Prostate gland (tissue), 2 donors: ENCODE results near the gene CFAP97D2. TPM values are rescaled to one million over a fixed set of nuclear protein-coding genes. Genes with fewer than 3 reads are reported as not detected.

Experiments
- DNase-seq: peaks from one replicate; pipeline ENCODE4 v3.0.0-alpha.2; 2019; ENCODE audit warnings: low spot score
- H3K27ac ChIP-seq, 2 donors: fragments of 200-600 bp; sonication (generic); 2 replicates each; pipeline ENCODE4 v1.5.1; 2017 to 2019
- H3K27me3 ChIP-seq: fragments of 200-600 bp; sonication (generic); replicated peaks from 2 replicates; pipeline ENCODE4 v1.5.1; 2019; ENCODE audit not compliant: insufficient read depth
- H3K36me3 ChIP-seq, 2 donors: fragments of 200-600 bp; sonication (generic); 1 replicate in 1 of 2; 2 replicates in 1 of 2; pipeline versions ENCODE4 v1.5.1 to v1.8.1; 2017 to 2019
- H3K4me1 ChIP-seq: fragments of 200-600 bp; sonication (generic); replicated peaks from 2 replicates; pipeline ENCODE4 v1.5.1; 2019
- H3K4me3 ChIP-seq, 2 donors: fragments of 200-600 bp; sonication (generic); 2 replicates each; pipeline ENCODE4 v1.5.1; 2017 to 2019
- H3K9me3 ChIP-seq: fragments of 200-600 bp; sonication (generic); 2 replicates; pipeline ENCODE4 v1.5.1; 2017
- POLR2A ChIP-seq: fragments of 450-650 bp; IDR thresholded peaks from one replicate; pipeline ENCODE4 v1.6.1; 2016; ENCODE audit warnings: antibody characterized with exemption, mild to moderate bottlenecking
- POLR2AphosphoS5 ChIP-seq: sonication (generic); formaldehyde crosslinking; IDR thresholded peaks from one replicate; pipeline ENCODE4 v1.6.1; 2017; ENCODE audit warnings: antibody characterized with exemption
- WGBS: methylation state at CpG from one replicate; pipeline ENCODE4 v1.1.5; 2018; 5-methylcytosine and 5-hydroxymethylcytosine counted together
- intact Hi-C: fragments of 100-400 bp; cut with DNase I; formaldehyde crosslinking; loops from one replicate; pipeline ENCODE4 v1.14.2; 2022
- total RNA-seq, 2 donors: library from RNA; depleted of rRNA; stranded (reverse); fragments of >200 nt; gene quantifications; one replicate each; pipeline ENCODE4 v1.1.0, GENCODE V29; 2016
- TF ChIP-seq, protein P1 (sequence below), 4 experiments: fragments of 200-600 bp in 2 of 4; fragments of 450-650 bp in 2 of 4; sonication (generic) in 2 of 4; IDR thresholded peaks; 1 replicate in 3 of 4; 2 replicates in 1 of 4; pipeline ENCODE4 v1.5.1; 2016 to 2019; ENCODE audit warnings: antibody characterized with exemption in 4 of 4, mild to moderate bottlenecking in 2 of 4, moderate library complexity in 2 of 4

The CFAP97D2 gene
- total RNA-seq, 2 donors from 2014 or later: 0.62 TPM; not detected in 1

DNA sequence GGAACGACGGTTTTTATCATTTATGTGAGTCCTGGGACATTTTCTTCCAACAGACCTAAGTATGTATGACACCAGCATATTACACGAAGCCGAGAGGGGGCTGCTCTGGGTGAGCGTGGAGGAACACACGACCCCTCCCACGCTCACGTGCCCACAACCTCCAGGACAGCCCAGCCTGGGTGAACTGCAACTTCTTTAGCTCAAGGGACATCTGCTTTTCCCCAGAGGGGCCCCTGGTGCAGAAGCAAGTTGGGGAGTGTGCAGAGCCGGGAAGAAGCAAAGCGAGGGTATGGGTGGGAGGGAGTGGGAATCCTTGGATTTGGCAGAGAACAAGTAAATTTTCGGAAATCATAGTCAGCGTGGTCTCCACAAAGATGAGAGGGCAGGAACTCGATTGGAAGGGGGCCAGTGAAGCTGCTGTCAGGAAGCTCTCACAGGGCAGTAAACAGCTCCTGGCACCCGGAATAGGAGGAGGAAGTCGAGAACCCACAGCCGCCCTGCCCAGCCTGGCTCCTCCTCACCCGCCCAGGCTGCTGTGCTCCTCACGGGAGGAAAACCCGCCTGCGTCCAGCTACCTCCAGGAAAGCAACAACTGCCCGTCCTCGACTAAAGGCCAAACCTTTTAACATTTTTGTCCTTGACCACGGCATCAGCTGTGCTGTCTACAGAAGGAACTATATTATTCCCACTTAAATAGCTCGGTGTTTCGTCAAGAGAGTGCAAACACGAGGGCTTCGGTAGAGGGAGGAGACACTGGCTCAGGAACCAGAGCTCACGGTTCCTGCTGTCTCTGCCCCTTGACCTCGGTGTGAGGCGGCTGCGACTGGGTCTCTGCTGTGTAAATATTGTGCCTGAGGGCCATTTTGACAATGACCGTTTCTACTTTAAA lies 17.2 kb upstream of the CFAP97D2 start:
- intact Hi-C loops: no loop called here
- no peaks in the 10 kb centered on the region for H3K36me3 ChIP-seq
- no peak overlapping the region for H3K27ac ChIP-seq
- no peak for TF ChIP-seq POLR2A
- no peak for TF ChIP-seq POLR2AphosphoS5
- TF ChIP-seq, protein P1, sequence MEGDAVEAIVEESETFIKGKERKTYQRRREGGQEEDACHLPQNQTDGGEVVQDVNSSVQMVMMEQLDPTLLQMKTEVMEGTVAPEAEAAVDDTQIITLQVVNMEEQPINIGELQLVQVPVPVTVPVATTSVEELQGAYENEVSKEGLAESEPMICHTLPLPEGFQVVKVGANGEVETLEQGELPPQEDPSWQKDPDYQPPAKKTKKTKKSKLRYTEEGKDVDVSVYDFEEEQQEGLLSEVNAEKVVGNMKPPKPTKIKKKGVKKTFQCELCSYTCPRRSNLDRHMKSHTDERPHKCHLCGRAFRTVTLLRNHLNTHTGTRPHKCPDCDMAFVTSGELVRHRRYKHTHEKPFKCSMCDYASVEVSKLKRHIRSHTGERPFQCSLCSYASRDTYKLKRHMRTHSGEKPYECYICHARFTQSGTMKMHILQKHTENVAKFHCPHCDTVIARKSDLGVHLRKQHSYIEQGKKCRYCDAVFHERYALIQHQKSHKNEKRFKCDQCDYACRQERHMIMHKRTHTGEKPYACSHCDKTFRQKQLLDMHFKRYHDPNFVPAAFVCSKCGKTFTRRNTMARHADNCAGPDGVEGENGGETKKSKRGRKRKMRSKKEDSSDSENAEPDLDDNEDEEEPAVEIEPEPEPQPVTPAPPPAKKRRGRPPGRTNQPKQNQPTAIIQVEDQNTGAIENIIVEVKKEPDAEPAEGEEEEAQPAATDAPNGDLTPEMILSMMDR (IDR thresholded peaks at IDR 0.05): no peak
- WGBS: 26% methylated on average over 32 of the region's 32 CpGs
- H3K4me3 ChIP-seq: no peak overlapping the region
- H3K4me1 ChIP-seq: no peaks in the 10 kb centered on the region
- no peaks in the 10 kb centered on the region for H3K9me3 ChIP-seq
- no peak for DNase-seq
- H3K27me3 ChIP-seq: no peaks in the 10 kb centered on the region

DNA sequence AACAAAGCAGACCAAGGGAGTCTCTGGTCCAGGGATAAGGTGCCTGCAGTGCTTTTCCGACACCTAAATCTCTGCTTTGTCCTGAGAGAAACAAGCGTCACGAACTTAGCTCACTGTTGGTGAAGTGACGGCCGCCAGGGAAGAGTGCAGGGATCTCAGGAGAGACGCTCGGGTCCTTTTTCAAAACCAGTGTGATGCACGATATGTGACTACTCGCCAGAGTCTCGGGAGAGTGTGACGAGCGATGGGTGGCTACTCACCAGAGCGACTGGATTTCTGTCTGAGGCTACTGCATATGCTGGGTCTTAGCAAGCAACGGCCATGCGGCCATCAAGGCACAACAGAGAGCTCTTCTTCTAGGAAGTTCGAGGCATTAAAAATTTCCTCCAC lies 16.5 kb upstream of the CFAP97D2 start:
- Histone ChIP-seq H3K9me3 (no peaks in the 10 kb centered on the region), H3K4me1 (no peaks in the 10 kb centered on the region), H3K36me3 (no peaks in the 10 kb centered on the region), H3K27ac (no peak overlapping the region), H3K27me3 (no peaks in the 10 kb centered on the region), H3K4me3 (no peak overlapping the region)
- no peak for DNase-seq
- TF ChIP-seq POLR2AphosphoS5 (no peak), POLR2A (no peak)
- TF ChIP-seq, protein P1 (IDR thresholded peaks at IDR 0.05): no peak
- intact Hi-C loops: no loop called here
- 84% methylated on average over 16 of the region's 16 CpGs for WGBS

DNA sequence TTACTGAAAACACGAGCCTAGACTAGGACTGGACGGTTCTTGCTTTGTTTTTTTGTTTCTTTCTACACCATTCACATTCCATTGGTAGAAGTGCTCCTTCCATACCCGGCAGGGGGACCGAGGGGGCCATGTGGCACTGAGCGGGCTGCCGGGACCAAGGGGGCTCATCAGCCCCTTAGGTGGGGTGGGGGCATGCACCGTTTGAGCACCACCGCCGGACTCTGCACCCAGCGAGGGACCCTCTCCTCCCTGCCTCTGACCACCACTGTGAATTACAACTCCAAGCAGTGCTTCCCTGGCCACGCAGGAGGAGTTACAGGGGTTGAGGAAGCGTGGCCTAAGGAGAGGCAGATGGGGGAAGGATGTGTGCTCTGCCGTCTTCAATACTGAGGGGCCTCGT lies 15.0 kb upstream of the CFAP97D2 start:
- H3K36me3 ChIP-seq: no peaks in the 10 kb centered on the region
- WGBS: 76% methylated on average over 14 of the region's 14 CpGs
- no peak for DNase-seq
- intact Hi-C loops: no loop called here
- no peak overlapping the region for H3K4me3 ChIP-seq
- no peaks in the 10 kb centered on the region for H3K9me3 ChIP-seq
- no peaks in the 10 kb centered on the region for H3K4me1 ChIP-seq
- TF ChIP-seq POLR2A (no peak), POLR2AphosphoS5 (no peak)
- TF ChIP-seq, protein P1 (IDR thresholded peaks at IDR 0.05): no peak
- H3K27ac ChIP-seq: no peak overlapping the region
- no peaks in the 10 kb centered on the region for H3K27me3 ChIP-seq

DNA sequence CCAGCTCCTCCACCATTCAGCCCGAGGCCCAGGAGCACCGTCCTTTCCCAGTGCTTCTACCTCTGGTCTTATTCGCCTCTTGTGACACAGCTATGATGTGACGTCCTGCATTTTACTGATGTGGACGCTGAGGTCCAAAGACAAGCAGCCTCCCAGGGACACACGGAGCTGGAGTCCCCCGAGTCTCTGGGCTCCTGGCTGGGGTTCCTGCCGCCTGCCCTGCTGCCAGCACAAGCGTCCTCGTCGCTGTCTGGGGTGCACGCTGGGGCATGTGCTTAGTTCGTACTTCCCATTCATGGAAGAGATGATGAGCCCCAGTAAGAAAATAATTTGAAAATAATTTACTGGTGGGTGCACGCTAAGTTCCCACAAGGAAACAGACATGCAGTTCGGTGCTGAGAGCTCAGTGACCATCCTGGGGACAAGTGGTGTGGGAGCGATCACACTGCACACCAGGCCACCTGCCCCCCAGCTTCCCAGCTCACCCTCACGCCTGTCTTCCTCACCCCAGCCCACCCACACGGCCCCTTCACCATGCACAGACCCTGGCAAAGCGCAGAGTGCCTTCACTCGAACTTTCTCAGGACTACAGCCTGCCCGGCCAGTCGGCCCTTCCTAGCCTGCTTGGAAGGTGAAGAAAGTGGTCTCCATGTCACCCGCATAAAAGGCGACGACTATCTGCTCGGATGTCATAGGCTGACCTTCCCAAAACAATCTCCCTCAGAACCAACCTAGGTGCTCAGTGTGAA lies 14.2 kb upstream of the CFAP97D2 start:
- intact Hi-C loops: no loop called here
- H3K4me1 ChIP-seq: no peaks in the 10 kb centered on the region
- no peaks in the 10 kb centered on the region for H3K9me3 ChIP-seq
- TF ChIP-seq, protein P1 (IDR thresholded peaks at IDR 0.05): no peak
- TF ChIP-seq POLR2A: no peak
- no peak for TF ChIP-seq POLR2AphosphoS5
- no peaks in the 10 kb centered on the region for H3K27me3 ChIP-seq
- no peak for DNase-seq
- WGBS: 80% methylated on average over 26 of the region's 26 CpGs
- no peak overlapping the region for H3K27ac ChIP-seq
- no peaks in the 10 kb centered on the region for H3K36me3 ChIP-seq
- no peak overlapping the region for H3K4me3 ChIP-seq
